Thyroid gland (tissue), 4 donors: Measurements from ENCODE around the gene RASSF1.

Experiments used
- CTCF ChIP-seq, 6 experiments: fragments of 200-600 bp in 3 of 6; fragments of 450-650 bp in 3 of 6; sonication (generic) in 3 of 6; IDR thresholded peaks; one replicate each; pipeline ENCODE4 v1.5.1; 2016 to 2019; ENCODE audit warnings: antibody characterized with exemption in 6 of 6, mild to moderate bottlenecking in 2 of 6, inconsistent platforms in 1 of 6, moderate library complexity in 1 of 6
- POLR2A ChIP-seq, 2 donors: fragments of 450-650 bp; IDR thresholded peaks; one replicate each; pipeline ENCODE4 v1.6.1; 2017; ENCODE audit warnings: antibody characterized with exemption in 2 of 2, mild to moderate bottlenecking in 2 of 2, moderate library complexity in 1 of 2

- TF ChIP-seq CTCF (IDR thresholded peaks at IDR 0.05) (no peak), POLR2A (IDR thresholded peaks at IDR 0.05) (no peak)
Measured at GRCh38 chr3:50326182-50326541, 14.5 kb downstream of the RASSF1 start.
